ENCODE data around the gene UBE2M. TPM values are rescaled to one million over a fixed set of nuclear protein-coding genes. Genes with fewer than 3 reads are reported as not detected.

Gene UBE2M
- total RNA-seq, 2 donors from 2014 or later = 91.4 to 113 TPM

DNA sequence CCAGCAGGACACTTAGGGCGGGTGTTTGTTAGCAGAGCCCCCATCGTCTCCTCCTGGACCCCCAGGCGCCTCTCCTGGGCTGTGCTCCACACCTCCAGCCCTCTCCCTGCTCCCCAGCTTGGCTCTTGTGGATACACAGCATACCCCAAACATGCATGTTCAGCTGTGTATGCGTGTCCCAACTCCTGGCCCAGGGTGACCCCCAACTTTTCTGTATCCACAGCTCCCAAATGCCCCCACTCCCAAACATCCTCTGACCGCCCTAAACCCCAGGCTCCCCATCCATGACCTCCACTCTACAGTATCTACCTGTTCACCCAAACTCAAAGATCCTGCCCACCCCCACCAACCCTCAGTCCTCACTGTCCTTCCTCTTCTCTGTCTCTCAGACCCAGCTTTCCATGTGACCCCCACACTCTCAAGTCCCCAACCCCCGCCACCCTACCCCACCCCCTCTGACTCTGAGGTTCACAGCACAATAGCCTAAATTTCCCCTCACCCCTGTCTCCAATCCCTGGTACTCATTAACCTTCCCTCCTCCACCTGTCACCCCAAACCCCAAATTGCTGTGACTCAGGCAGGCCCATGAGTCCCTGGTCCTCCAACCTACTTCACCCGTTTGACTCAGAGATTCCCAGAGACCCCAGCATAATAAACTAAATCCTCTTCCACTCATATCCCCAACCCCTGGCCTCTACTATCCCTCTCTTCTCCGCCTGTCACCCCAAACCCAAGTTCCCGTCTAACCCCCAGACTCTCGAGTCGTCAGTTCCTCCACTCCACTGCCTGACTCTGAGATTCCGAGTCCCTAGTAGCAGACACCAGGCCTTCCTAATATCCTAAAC is 968 bp downstream of the UBE2M start:
- intact Hi-C loops (cut with DNase I) = no loop called here
- DNase-seq = no peak
- no peak for ATAC-seq

DNA sequence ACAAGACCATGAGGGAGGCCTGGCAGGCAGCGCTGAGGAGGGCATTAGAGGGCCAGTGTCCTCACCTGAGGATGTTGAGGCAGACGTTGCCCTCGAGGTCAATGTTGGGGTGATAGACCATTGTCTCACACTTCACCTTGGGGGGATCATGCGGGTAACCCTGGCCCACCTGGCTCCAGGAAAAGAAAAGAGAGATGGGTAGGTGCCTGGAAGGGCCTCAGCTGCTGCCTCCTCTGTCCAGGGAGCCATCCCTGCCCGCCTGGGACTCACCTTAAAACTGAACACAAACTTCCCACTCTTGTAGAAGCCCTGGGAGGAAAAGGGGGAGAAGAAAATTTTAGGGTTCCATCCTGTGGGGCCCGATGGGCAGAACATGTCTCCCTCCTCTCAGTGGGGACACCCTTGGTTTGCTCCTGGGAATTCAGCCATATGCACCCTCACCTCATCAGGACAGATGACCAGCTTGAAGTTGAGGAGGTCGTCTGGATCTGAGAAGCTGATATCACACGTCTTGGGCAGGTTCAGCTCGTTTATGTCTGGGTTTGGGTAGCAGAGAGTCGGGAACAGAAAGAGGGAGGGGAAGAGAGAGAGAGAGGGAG is 1.7 kb downstream of the UBE2M start:
- intact Hi-C loops (cut with DNase I) = no loop called here
- no peak for DNase-seq
- ATAC-seq = no peak

DNA sequence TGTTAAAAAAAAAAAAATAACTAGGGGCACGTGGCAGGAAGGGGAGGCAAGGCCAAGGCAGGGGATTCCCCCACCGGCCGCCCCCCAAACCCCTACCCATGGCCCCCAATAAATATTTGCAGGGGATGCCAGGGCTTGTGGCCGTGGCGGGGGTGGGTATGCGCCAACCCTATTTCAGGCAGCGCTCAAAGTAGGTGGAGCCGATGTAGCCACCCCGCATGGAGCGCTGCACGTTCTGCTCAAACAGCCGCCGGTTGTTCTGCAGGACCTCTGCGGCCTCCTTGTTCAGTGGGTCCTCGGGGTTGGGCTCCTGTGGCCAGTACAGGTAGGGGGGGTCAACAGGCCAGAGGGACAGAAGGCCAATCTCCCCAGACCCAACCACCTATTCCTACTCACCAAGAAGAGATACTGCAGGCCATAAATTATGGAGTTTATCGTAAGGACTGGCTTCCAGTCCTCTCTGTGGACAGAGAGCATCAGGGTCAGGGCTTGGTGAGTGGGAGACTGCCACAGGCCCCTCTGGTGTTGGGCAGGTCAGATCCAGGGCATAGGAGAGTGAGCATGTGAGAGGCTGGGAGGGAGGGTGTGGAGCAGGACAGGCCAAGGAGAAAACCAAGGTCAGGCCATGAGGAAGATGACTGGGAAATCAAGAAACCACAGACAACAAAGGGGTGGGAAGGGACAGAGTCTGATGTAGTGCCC is 2.3 kb downstream of the UBE2M start:
- intact Hi-C loops (cut with DNase I) = no loop called here
- no peak for DNase-seq
- ATAC-seq = no peak

DNA sequence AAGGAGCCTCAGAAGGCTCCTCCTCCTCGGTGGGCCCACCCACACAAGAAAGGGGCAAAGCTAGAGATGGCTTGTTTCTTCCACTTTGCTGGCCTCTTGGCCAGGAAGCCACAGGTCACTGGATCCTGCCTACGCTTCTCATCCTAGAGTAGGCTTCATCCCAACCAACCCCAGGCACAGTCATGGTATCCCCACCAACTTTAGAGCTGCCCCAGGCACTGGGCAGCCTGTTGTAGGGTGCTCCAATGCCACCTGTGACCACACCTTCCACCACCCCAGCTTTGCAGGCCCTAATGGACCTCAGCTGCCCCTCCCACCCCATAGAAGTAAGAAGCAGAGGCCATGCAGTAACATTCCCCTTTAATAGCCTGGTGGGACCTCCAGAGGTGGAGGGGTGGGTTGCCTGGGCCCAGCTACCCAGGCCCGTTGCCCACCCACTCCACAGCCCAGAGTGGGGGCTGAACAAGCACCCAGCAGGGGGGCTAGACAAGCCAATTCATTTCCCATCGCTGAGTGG is 3.0 kb downstream of the UBE2M start:
- ATAC-seq = no peak
- DNase-seq = no peak
- intact Hi-C loops (cut with DNase I) = no loop called here

DNA sequence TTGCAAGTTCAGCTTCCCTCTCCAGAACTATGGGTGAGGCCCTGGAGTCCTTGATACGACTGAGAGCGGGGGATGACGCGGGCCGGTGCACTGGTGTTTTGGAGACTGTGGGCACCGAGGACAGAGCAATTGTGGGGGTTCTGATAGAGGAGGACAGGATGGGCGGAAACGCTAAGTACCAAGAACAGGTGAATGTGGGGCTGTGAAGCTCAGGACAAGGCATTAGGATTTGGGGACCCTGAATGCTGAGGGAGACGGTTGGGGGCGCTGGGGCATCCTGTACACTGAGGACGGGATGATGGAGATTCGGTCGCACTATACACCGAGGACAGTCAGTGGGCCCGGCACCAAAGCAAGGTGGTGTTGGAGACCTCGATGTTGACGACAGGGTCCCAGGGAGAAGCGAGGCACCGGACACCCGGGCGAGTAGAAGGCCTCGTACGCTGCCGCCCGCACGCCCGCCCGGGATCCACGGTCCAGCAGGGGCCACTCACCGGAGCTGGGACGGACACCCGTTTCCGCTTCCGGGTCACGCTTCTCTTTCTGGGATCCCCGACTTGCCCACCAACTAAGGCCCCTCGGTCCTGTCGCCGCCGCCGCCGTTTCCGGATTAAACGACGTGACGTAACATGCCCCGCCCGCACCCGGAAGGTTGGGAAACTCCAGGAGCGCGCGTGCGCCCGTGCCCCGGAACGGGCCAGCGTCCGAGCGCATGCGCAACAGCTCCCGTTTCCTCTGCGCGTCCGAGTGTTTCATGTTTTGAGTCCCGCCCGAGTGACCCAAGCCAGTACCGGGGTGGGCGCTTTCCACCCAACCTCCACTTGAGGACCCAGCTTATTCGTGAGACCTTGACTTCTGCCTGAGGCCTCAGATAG is 3.7 kb downstream of the UBE2M start, which contains the start of gene CHMP2A:
CHMP2A (minus strand) TSS at position 612 of the 875 bp plus-strand sequence. CDS start 893 bp downstream, outside the sequence.
- intact Hi-C loops (cut with DNase I) = no loop called here
- ATAC-seq = peak; percentile 50 to 60

DNA sequence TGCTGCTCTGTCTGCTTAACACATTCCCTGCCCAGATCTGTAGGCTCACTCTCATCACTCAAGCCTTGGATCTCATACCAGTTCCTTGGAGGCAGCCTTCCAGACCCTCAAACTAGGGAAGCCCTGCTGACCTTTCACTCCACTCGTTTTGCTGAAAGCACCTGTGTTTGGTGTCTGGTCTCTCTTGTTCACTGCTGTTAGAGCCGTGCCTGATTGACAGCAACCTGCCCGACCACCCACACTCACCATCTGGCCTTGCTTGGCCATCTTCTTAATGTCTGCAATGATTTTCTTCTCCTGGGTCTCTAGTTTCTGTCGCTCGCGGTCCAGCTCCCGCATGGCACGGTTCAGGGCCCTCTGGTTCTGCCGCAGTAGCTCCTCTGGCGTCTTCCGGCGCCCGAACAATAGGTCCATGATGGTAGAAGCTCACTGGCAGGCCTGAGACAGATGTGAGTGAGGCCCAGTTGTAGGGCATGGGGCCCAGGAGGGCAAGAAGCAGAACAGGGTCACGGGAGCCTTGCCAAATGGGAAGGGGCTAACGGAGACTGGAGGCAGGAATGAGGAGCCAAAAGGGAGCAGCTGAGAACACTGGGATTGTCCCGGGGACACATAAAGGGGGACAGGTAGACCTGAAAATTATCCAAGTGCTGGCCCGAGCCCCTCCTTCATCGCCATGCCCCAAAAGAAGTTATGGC is 4.5 kb downstream of the UBE2M start:
- DNase-seq (no peak), ATAC-seq (no peak)
- intact Hi-C loops (cut with DNase I) = no loop called here

More for the DNA sequence above, 3.7 kb downstream of the UBE2M start, which contains the start of gene CHMP2A:
- DNase-seq = peak; percentile 99

DNA sequence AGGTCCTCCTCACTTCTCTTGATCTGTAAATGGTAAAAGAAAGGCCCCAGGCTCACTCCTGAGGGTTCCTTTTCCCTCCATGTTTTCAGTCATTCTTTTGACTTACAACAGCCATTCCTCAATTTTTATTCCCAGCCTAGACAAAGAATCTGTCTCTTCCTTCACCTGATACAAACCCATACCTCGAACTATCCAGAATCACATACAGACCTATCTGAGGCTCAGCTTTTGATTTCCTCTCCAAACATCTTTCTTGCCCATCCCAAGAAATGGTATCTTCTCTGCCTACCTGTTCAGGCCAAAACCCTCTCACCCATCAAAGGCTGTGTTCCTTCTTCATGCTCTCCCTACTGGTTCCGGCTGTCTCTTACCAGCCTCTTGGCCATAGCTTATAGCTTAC is 5.8 kb downstream of the UBE2M start:
- DNase-seq (no peak), ATAC-seq (no peak)
- intact Hi-C loops (cut with DNase I) = no loop called here

DNA sequence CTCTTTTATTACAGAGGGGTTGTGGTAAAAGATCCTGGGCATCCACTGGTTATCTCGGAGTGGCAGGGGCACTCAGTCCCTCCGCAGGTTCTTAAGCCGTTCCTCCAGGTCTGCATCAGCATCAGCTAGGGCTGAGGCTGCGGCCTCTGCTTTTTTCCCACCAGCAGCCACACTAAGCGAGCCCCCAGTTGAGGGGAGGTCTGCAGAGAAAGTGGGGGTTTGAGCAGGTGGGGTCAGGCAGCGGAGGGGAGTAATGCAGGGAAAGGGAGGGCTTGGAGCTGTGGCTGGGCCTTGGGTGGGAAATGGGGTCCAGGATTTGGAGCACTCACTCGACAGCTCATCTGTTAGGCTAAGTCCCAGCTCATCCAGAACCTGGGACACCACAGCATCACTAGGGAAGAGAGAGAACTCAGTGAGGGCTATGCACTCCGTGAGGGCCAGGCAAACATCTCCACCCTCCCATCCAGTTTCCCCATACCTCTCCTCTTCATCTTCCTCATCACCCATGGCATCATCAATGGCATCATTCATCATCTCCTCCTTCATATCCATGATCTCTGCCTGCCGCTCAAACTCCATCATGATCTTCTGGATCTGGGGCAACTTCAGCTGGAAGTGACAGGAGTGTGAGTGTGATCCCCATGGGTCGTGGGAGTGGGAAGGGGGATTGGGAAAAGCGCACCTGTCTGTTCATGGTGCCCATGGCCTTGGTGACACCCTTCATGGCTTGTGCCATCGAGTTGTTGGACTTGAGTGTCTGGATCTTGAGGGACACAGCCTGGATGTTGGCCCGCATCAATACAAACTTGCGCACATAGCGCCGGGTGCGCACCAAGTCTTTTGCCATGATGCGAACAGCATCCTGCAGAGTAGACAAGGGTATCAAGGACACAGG is 6.6 kb downstream of the UBE2M start:
- intact Hi-C loops (cut with DNase I) = no loop called here
- DNase-seq (no peak), ATAC-seq (no peak)

DNA sequence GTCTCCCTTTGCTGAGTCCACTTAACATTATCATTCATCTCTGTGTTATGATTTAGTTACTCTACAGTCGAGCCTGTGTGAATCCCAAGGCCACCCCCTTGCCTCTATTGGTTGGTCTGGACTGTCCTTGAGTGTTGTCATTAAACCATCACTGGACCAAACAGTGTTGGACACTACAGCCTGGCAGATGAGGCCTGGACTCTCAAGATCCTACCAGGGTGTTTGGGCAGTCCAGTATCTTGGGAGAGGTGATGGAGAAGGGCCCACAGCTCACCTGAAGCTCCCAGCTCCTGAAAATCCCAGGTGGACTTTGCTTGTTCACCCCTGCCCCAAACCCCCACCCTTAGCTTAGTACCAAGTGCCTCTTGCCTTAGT is 7.3 kb downstream of the UBE2M start:
- intact Hi-C loops (cut with DNase I) = no loop called here

DNA sequence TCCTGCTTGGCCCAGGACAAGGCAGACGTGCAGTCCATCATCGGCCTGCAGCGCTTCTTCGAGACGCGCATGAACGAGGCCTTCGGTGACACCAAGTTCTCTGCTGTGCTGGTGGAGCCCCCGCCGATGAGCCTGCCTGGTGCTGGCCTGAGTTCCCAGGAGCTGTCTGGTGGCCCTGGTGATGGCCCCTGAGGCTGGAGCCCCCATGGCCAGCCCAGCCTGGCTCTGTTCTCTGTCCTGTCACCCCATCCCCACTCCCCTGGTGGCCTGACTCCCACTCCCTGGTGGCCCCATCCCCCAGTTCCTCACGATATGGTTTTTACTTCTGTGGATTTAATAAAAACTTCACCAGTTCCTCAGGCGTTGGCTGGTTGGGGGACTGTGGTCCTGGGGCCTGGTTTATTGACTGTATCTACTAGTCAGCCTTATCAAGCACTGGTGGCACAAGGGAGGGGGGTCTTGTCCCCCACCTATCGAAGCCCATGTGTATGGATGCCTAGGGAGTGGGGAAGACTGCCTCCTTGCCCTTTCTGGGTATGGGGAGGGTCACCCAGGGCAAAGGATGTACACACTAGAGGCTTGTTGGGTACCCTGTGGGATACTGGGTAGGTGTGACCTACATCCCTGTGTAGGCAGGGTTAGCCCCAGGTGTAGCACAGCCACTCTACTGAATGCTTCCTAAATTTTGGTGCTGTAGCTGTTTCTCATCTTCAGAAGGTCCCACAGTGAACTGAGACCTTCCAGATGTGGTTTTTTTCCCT is 7.9 kb downstream of the UBE2M start:
- intact Hi-C loops (cut with DNase I) = no loop called here
- DNase-seq (no peak), ATAC-seq (no peak)

More for the DNA sequence above, 7.3 kb downstream of the UBE2M start:
- no peak for DNase-seq
- no peak for ATAC-seq

DNA sequence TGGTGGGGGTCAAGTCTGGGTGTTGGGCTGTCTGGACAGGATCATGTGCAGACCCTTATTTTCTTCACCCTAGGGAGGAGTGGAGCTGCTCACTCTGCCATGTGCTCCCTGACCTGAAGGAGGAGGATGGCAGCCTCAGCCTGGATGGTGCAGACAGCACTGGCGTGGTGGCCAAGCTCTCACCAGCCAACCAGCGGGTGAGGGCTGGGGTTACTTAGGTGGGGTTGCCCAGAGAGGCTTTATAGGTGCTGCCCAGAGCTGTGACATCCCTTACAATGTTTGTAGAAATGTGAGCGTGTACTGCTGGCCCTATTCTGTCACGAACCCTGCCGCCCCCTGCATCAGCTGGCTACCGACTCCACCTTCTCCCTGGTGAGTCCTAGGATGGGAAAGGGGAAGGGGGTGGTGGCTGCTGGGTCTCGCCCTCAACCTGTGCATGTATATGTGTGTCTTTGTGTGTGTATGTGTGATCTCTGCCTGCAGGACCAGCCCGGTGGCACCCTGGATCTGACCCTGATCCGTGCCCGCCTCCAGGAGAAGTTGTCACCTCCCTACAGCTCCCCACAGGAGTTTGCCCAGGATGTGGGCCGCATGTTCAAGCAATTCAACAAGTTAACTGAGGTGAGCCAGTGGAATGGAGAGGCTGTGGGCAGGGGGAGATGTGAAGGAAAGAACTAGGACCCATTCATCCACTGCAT is 8.6 kb downstream of the UBE2M start:
- no peak for DNase-seq
- ATAC-seq = no peak
- intact Hi-C loops (cut with DNase I) = no loop called here

DNA sequence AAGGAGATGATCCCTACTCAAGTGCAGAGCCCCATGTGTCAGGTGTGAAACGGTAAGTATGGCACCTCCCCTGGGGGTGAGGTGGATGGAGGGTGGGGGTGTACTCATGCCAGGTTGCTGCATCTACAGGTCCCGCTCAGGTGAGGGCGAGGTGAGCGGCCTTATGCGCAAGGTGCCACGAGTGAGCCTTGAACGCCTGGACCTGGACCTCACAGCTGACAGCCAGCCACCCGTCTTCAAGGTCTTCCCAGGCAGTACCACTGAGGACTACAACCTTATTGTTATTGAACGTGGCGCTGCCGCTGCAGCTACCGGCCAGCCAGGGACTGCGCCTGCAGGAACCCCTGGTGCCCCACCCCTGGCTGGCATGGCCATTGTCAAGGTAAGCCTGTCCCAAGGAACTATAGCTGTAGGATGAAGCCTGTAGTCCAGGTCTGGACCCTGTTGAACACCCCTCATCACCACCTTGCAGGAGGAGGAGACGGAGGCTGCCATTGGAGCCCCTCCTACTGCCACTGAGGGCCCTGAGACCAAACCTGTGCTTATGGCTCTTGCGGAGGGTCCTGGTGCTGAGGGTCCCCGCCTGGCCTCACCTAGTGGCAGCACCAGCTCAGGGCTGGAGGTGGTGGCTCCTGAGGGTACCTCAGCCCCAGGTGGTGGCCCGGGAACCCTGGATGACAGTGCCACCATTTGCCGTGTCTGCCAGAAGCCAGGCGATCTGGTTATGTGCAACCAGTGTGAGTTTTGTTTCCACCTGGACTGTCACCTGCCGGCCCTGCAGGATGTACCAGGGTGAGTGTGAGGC is 9.3 kb downstream of the UBE2M start:
- DNase-seq (no peak), ATAC-seq (no peak)
- intact Hi-C loops (cut with DNase I) = no loop called here

DNA sequence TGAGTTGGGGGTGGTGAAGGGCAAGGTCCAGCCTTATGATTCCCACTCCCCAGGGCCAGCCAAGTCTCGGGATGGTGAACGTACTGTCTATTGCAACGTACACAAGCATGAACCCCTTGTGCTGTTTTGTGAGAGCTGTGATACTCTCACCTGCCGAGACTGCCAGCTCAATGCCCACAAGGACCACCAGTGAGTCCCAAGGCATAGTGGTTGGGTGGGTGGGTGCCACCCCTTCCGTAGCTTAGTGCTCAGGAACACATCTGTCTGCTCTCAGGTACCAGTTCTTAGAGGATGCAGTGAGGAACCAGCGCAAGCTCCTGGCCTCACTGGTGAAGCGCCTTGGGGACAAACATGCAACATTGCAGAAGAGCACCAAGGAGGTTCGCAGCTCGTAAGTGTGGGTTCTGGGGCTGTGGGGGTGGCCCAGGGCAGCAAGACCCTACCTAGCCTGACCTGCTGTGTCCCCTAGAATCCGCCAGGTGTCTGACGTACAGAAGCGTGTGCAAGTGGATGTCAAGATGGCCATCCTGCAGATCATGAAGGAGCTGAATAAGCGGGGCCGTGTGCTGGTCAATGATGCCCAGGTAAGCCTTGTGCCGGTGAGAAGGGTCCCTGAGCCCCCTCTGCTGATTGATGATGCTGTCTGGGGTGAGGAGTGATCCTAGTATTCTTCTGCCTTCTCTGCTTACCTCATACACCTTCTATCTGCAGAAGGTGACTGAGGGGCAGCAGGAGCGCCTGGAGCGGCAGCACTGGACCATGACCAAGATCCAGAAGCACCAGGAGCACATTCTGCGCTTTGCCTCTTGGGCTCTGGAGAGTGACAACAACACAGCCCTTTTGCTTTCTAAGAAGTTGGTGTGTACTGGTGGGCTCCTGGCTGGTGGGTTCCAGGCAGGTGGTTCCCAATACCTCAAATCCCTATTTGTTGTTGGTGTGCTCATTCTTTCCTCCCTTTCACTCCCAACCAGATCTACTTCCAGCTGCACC is 10.8 kb downstream of the UBE2M start:
- ATAC-seq (no peak), DNase-seq (no peak)
- intact Hi-C loops (cut with DNase I) = no loop called here

DNA sequence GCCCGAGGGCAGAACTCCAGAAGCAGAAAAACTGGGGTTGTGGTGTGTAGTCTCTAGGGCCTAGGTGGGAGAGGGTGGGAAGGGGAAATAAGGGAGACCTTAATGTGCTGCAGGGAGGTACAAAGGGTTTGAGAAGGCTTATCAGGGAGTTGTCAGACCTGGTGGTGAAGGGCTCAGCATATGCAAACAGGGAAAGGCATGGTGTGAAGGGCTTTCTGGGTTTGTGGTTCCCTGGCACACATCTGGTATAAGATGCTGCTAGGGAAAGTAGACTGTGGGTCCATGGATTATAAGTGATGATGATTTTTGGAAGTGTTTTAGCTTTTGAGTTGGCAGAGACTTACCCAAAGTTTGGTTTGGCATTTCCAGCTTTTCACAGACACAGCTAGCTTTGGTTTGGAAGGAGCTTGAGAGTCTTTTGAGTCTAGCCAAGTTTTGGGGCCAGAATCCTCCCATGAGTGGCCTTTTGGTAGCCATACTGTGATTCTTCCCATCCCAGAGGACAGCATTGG is 12.3 kb downstream of the UBE2M start:
- DNase-seq = no peak
- intact Hi-C loops (cut with DNase I) = no loop called here
- no peak for ATAC-seq

All from left cardiac atrium (tissue), 4 donors.